SHP77 (cell line): Measurements from ENCODE around the gene ANKRD20A1.
"Not testable (repeated sequence)": the region's sequence is repeated elsewhere in the genome, so short reads cannot be mapped to it uniquely, and the experiment has no call there.

Experiments
- DNase-seq, 2 experiments: peaks; one replicate each; lab custom pipeline; 2025; lab: John Stamatoyannopoulos, UW

ANKRD20A1 gene

GRCh38 chr9:67858871-67859270, at the start of gene ANKRD20A1:
ANKRD20A1 (plus strand) TSS chr9:67858931; CDS start chr9:67859427, 496 bp downstream.
- DNase-seq: not testable (repeated sequence)

- not testable (repeated sequence) for DNase-seq
Observed at GRCh38 chr9:67832088-67832487, 26.6 kb upstream of the ANKRD20A1 start.
